Fibroblast of skin of left quadriceps (primary cell): ENCODE results near the gene MXD1.
A peak's percentile ranks its signal among the peaks of the same experiment; 100 is the strongest.

Experiments
- DNase-seq, 2 experiments: peaks; one replicate each; pipeline ENCODE4 v3.0.0-alpha.2; 2013; ENCODE audit warnings: low read depth in 2 of 2

MXD1 gene

GRCh38 chr2:69977186-69977585, 62.3 kb downstream of the MXD1 start:
- no peak for DNase-seq

GRCh38 chr2:69977906-69978482, 63.1 kb downstream of the MXD1 start:
- no peak for DNase-seq

DNA sequence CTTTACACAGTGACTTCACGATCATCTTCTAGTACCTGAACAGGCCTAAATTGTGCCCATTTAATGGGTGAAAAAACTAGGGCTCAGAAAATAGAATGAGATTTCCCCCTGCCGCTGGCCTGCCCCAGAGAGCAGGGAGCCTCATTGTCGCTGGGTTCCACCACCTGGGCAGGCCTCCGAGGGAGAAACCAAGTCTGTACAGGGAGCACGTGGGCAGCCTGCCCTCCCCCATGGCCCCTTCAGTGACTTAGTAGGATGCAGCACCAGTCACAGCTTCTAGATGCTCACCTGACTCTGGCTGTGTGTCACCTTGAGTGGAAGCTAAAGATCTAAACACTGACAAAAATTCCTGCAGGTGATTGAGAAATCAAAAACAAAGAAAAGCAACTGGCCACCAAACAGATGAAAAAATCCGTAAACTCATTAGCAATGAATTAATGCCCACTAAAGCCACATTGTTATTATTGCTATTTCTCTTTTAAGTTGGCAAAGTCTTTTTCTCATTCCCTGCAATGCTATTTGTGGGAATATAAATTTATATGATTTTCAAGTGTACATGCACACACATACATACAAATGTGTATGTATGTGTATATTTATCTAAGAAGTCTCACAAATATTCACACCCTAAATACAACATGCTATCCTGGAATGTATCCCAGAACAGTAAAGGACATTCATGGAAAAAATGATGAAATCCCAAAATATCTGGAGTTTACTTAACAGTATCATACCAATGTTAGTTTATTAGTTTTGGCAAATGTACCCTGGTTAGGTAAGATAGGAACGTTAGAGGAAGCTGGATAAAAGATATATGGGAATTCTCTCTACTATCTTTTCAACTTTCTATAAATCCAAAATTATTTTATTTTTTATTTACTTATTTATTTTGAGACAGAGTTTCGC, 65.2 kb downstream of the MXD1 start:
- peak; percentile 24 to 27 for DNase-seq

DNA sequence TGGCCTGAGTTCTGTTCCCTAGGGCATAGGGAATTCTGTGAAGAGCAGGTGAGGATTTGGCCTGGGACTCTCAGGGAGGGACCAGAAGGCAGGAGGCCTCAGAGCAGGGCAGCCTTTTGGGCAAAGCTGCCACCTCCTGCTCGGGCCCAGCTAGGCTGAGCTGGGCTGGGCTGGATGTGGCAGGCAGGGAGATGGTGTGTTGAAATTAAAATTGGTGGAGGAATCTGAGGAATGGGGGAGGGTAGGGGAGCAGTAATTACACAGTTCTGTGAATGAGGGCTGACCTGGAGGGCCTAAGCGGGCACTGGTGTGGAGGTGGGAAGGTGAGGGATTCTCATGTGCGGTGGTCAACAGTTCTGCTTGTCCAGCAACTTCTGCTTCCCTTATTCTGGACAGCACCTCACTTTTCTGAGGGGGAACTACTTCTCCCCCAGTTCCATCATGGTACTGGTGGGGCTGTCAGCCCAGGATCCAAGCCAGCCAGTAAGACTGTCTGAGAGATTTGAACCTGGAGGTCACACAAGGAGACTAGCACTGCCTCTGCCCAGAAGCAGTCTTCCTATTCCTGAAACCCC, 68.6 kb downstream of the MXD1 start:
- DNase-seq, result no peak

DNA sequence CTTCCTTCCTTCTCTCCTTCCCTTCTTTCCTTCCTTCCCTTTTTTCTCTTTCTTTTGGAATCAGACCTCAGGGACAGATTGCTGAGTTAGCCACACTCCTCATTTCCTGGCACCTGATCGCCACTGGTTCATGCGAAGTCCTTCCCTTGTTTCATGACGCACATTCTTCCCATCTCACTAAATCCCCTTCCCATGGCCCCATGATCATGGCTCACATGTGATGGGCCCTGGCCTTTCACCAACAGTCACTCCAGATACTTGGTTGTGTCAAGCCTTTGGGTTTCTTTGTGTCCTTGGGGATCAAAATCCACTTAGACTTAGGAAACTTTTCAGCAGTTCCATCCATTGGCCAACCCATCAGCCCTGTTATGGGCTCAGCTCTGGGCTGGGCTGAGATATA, 70.3 kb downstream of the MXD1 start:
- no peak for DNase-seq

GRCh38 chr2:69985688-69986087, 70.8 kb downstream of the MXD1 start:
- DNase-seq, result no peak

DNA sequence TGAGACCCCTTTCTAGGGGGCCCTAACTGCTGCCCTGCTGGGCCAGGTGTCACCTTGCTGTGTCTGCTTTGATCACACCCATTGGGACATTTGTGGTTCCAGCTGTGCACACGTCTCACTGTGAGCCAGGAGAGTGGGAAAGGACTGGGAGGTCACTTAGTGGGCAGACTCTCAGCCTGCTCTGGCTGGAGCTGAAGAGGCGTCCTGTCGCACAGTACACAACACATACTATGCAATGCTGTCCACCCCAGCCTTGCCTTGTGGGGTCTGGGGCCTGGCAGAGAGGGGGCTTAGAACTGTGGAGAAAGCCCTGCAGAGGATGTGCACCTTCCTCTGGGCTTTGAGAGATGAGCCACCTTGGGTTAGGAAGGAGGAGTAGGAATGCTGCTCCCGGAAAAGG, 71.8 kb downstream of the MXD1 start:
- no peak for DNase-seq

DNA sequence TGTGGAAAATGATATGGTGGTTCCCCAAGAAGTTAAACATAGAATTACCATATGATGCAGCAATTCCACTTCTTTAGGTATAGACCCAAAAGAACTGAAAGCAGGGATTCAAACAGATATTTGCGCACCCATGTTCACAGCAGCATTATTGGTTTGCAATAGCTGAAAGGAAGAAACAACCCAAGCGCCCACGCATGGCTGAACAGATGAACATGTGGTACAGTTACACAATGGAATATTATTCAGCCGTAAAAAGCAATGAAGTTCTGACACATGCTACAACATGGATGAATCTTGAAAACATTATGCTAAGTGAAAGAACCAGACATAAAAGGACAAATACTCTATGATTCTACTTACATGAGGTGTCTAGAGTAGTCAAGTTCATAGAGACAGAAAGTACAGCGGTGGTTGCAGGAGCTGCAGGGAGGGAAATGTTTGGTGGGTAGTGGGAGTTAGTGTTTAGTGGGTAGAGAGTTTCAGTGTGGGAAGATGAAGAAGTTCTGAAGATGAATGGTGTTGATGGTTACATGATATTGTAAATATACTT, 73.3 kb downstream of the MXD1 start:
- no peak for DNase-seq

DNA sequence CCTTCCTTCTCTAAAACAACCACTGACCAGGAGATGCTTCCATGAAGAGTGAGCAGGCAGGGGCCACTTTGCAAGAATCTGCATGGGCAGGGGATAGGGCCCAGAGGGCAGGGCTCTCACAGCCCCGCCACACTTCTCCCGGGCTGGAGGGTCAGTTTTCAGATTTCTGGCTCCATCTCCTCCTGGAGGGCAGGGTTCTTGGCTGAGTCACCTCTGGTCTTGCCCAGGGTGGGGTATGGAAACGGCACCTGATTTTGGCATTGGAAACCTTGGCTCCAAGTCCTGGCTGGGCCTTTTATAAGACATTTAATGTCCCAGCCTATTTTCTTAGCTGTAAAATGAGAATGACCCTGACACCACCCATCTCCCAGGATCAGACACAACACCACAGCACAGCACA, 74.1 kb downstream of the MXD1 start:
- no peak for DNase-seq

GRCh38 chr2:69989441-69990105, 74.7 kb downstream of the MXD1 start:
- no peak for DNase-seq
